ENCODE measurements around the gene IL33. TPM values are rescaled to one million over a fixed set of nuclear protein-coding genes. Genes with fewer than 3 reads are reported as not detected.

Gene IL33
- total RNA-seq, 4 donors from 2014 or later = 10.3 to 25.5 (median 20.8) TPM

- no peaks in the 10 kb centered on the region for H3K36me3 ChIP-seq
- TF ChIP-seq EP300 (IDR thresholded peaks at IDR 0.05) (no peak), POLR2A (IDR thresholded peaks at IDR 0.05) (no peak), CTCF (IDR thresholded peaks at IDR 0.05) (no peak)
- peak overlapping the region in 2 of 4 donors; percentile 44 for H3K27ac ChIP-seq
- H3K9me3 ChIP-seq = no peaks in the 10 kb centered on the region
- 57 to 64% methylated on average over 2 of the region's 2 CpGs for WGBS, 2 donors
- H3K4me3 ChIP-seq = no peak overlapping the region
- H3K4me1 ChIP-seq = peaks cover 0 to 46% (median 2%) of the 10 kb centered on the region in 4 donors
- no peak for DNase-seq (ENCODE audit: low spot score in 2 of 2)
- no peaks in the 10 kb centered on the region for H3K27me3 ChIP-seq
Measured at GRCh38 chr9:6219981-6220380, 4.4 kb downstream of the IL33 start.

GRCh38 chr9:6224393-6225154, 9.0 kb downstream of the IL33 start:
- no peak overlapping the region for H3K4me3 ChIP-seq
- H3K27me3 ChIP-seq = no peaks in the 10 kb centered on the region
- 87 to 89% methylated on average over 1 of the region's 1 CpG for WGBS, 2 donors
- TF ChIP-seq POLR2A (IDR thresholded peaks at IDR 0.05) (no peak), EP300 (IDR thresholded peaks at IDR 0.05) (peak in 1 of 2 donors; percentile 26), CTCF (IDR thresholded peaks at IDR 0.05) (no peak)
- peaks cover 0 to 20% (median 2%) of the 10 kb centered on the region in 4 donors for H3K4me1 ChIP-seq
- no peaks in the 10 kb centered on the region for H3K9me3 ChIP-seq
- no peaks in the 10 kb centered on the region for H3K36me3 ChIP-seq
- H3K27ac ChIP-seq = peak overlapping the region in 1 of 4 donors; percentile 58
- no peak for DNase-seq (ENCODE audit: low spot score in 2 of 2)

- no peaks in the 10 kb centered on the region for H3K27me3 ChIP-seq
- no peak for DNase-seq (ENCODE audit: low spot score in 2 of 2)
- H3K4me1 ChIP-seq = peaks cover 0 to 14% (median 2%) of the 10 kb centered on the region in 4 donors
- H3K27ac ChIP-seq = no peak overlapping the region
- TF ChIP-seq CTCF (IDR thresholded peaks at IDR 0.05) = no peak
- TF ChIP-seq POLR2A (IDR thresholded peaks at IDR 0.05) = no peak
- TF ChIP-seq EP300 (IDR thresholded peaks at IDR 0.05) = no peak
- 10 to 26% methylated on average over 1 of the region's 1 CpG for WGBS, 2 donors
- H3K4me3 ChIP-seq = no peak overlapping the region
- no peaks in the 10 kb centered on the region for H3K9me3 ChIP-seq
- no peaks in the 10 kb centered on the region for H3K36me3 ChIP-seq
Measured at GRCh38 chr9:6226696-6227095, 11.1 kb downstream of the IL33 start.

GRCh38 chr9:6229186-6229585, 13.6 kb downstream of the IL33 start:
- TF ChIP-seq EP300 (IDR thresholded peaks at IDR 0.05) (no peak), CTCF (IDR thresholded peaks at IDR 0.05) (no peak), POLR2A (IDR thresholded peaks at IDR 0.05) (no peak)
- peak overlapping the region in 2 of 4 donors; percentile 30 to 47 for H3K27ac ChIP-seq
- peaks cover 0 to 7% (median 2%) of the 10 kb centered on the region in 4 donors for H3K4me1 ChIP-seq
- DNase-seq (ENCODE audit: low spot score in 2 of 2) = no peak
- no peaks in the 10 kb centered on the region for H3K36me3 ChIP-seq
- H3K27me3 ChIP-seq = no peaks in the 10 kb centered on the region
- no peaks in the 10 kb centered on the region for H3K9me3 ChIP-seq
- 69 to 75% methylated on average over 2 of the region's 2 CpGs for WGBS, 2 donors
- no peak overlapping the region for H3K4me3 ChIP-seq

- Histone ChIP-seq H3K27ac (peak overlapping the region in 2 of 4 donors; percentile 30 to 47), H3K27me3 (no peaks in the 10 kb centered on the region), H3K4me1 (peaks cover 0 to 6% (median 2%) of the 10 kb centered on the region in 4 donors), H3K4me3 (no peak overlapping the region), H3K36me3 (no peaks in the 10 kb centered on the region), H3K9me3 (no peaks in the 10 kb centered on the region)
- DNase-seq (ENCODE audit: low spot score in 2 of 2) = no peak
- TF ChIP-seq POLR2A (IDR thresholded peaks at IDR 0.05) (no peak), CTCF (IDR thresholded peaks at IDR 0.05) (no peak), EP300 (IDR thresholded peaks at IDR 0.05) (no peak)
- WGBS, 2 donors = 26 to 43% methylated on average over 1 of the region's 1 CpG
Measured at GRCh38 chr9:6229619-6230018, 14.0 kb downstream of the IL33 start.

Measured in tibial nerve (tissue), 4 donors.